ENCODE data around the gene CLMP. TPM values are rescaled to one million over a fixed set of nuclear protein-coding genes. Genes with fewer than 3 reads are reported as not detected.

Gene CLMP
- total and polyA plus RNA-seq, 2 donors (not counting 3 experiments of a cell fraction or from before 2014, with no cell fraction given) = 0.03 to 0.18 TPM

DNA sequence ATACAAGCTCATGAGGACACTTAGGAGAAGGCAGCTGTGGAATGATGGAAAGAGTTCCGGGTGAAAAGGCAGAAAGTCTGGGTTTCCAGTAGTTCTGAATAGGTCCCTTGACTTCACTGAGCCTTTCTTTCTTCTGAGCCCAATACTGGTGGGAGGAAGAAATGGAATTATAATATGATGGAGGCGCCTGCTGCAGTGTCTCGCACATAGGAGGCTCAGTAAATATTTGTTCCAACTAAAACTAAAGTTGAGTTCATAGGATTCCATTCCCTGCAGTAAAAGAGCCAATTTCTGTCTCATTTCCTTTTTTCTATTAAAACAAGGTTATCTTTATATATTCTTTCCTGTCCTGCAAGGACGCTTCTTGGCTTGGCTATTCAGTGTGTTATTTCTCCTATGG is 5.2 kb upstream of the CLMP start:
- DNase-seq (ENCODE audit: low read depth, low spot score) (no peak), FAIRE-seq (no peak)
- Histone ChIP-seq H3K9ac (replicated peaks; ENCODE audit: extremely low read depth, insufficient read depth, low read length) (no peak overlapping the region), H3K4me3 (replicated peaks in 1 of 3; ENCODE audit: insufficient read depth in 1 of 3, low read depth in 1 of 3, low read length in 3 of 3) (no peak overlapping the region), H4K20me1 (replicated peaks; ENCODE audit: control insufficient read depth, extremely low read depth, insufficient read depth, low read length) (no peaks in the 10 kb centered on the region), H3K36me3 (ENCODE audit: control insufficient read depth in 2 of 2, extremely low read depth in 1 of 2, insufficient read depth in 2 of 2, low read length in 2 of 2) (no peaks in the 10 kb centered on the region), H3K27ac (ENCODE audit: insufficient read depth, low read depth, low read length) (no peak overlapping the region), H3K4me2 (ENCODE audit: insufficient read depth, low read length) (no peak overlapping the region), H3K27me3 (ENCODE audit: control insufficient read depth in 2 of 2, insufficient read depth in 2 of 2, low read length in 2 of 2) (peaks cover 0 to 7% of the 10 kb centered on the region in 2 experiments), H3K9me3 (replicated peaks; ENCODE audit: control insufficient read depth, insufficient read depth, low read length) (no peaks in the 10 kb centered on the region), H3K9me1 (replicated peaks; ENCODE audit: control insufficient read depth, extremely low read depth, insufficient read depth, low read length) (no peaks in the 10 kb centered on the region), H3K4me1 (ENCODE audit: control insufficient read depth, extremely low read depth, insufficient read depth, low read length) (peaks cover 5% of the 10 kb centered on the region), H2AFZ (ENCODE audit: low read depth, low read length) (no peak overlapping the region), H3K79me2 (ENCODE audit: control insufficient read depth, insufficient read depth, low read length) (no peaks in the 10 kb centered on the region)
- CTCF ChIA-PET = interaction anchor here (0.8 to 1.2 kb wide), 3 partner anchors 12 to 78 kb away, joined by 3 read pairs; no protein-coding TSS in a partner anchor
- no TSS peak for BruUV-seq (replicated peaks)
- intact Hi-C loops (cut with micrococcal nuclease) (no loop called here), dilution Hi-C loops (cut with MboI; ENCODE audit: extremely low pct_ligation_motif_present, low sequenced_read_pairs) (no loop called here)
- POLR2A ChIA-PET = interaction anchor here (0.7 kb wide), 1 partner anchor 16 kb away, joined by 5 read pairs; no protein-coding TSS in a partner anchor
- TF ChIP-seq MAX (IDR thresholded peaks at IDR 0.05; ENCODE audit: insufficient read depth, insufficient read length) (no peak), MYC (IDR thresholded peaks at IDR 0.05; ENCODE audit: low read depth, low read length) (no peak), GATA2 (IDR thresholded peaks at IDR 0.05; ENCODE audit: insufficient read depth, insufficient read length, low read depth, low read length) (no peak), CTCF (IDR thresholded peaks at IDR 0.05; ENCODE audit: extremely low read depth in 1 of 2, insufficient read depth in 1 of 2, low read depth in 1 of 2, low read length in 2 of 2) (no peak), EZH2 (IDR thresholded peaks at IDR 0.05; ENCODE audit: borderline replicate concordance, low read depth, low read length, severe bottlenecking) (no peak), POLR2AphosphoS5 (IDR thresholded peaks at IDR 0.05; ENCODE audit: insufficient read depth, low read depth, low read length) (no peak)
